Measurements from ENCODE around the gene GSG1. TPM values are rescaled to one million over a fixed set of nuclear protein-coding genes. Genes with fewer than 3 reads are reported as not detected.

Gene GSG1
- total RNA-seq (2022; extraction: Qiagen RNA extraction): 0.39 to 1.0 TPM (median 0.62 TPM) in 5 replicates

DNA sequence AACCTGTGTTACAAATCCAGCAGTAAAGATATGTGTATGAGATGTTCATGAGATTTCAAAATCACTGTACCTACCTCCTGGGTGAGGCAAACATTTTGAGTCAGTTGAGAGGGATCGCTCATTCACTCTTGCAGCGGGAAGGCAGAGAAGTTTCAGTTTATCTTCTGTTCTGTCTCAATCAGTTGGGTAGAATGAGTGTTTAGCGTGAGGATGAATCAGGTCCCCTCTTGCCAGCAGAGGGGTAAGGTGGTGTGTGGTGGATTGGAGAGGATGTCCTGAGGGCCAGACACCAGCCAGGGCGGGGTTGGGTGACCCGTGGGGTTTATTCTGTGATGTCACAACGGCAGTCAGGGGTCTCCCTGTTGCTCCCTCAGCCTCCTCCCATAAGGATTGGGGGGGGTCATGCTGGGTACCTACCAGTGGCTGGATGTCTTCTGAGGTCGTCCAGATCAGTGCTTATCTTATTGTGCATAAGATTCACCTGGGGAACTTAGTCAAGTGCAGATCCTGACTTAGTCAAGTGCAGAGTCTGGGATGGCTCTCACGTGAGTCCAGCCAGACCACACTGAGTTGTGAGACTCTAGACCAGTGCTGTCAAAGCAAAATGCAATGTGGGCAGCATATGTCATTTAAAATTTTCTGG lies at the start of gene GSG1:
Gene GSG1, minus strand, starts transcription at position 277 of the 643 bp plus-strand sequence. Its CDS starts 155 bp downstream, at position 122.

GRCh38 chr12:13044002-13044905 lies 59.2 kb downstream of the GSG1 start, which contains the start of gene FAM234B:
Gene FAM234B (plus strand): TSS chr12:13044381. CDS start chr12:13044404, 23 bp downstream.

Other genes starting within 250 kb of the GSG1 start
- gene GPRC5A, start 212.1 kb downstream of the GSG1 start, total RNA-seq (2022; extraction: Qiagen RNA extraction): 230 to 315 TPM (median 290 TPM) in 5 replicates
- not detected in 5 replicates for gene GPRC5D, start 151.5 kb downstream of the GSG1 start, total RNA-seq (2022; extraction: Qiagen RNA extraction)
- gene HEBP1, start 103.4 kb downstream of the GSG1 start, total RNA-seq (2022; extraction: Qiagen RNA extraction): 49.8 to 57.1 TPM (median 55.2 TPM) in 5 replicates
- 3.4 to 4.7 TPM (median 4.5 TPM) in 5 replicates for gene FAM234B, start 59.3 kb downstream of the GSG1 start, total RNA-seq (2022; extraction: Qiagen RNA extraction)
- gene EMP1, start 93.1 kb upstream of the GSG1 start, total RNA-seq (2022; extraction: Qiagen RNA extraction): 196 to 240 TPM (median 232 TPM) in 5 replicates

Measured in A549 treated with Hydrocortisone at 1 μM for 4 hours (cell line).